Endothelial cell (in vitro differentiated cells): ENCODE measurements around the gene AREL1. TPM values are rescaled to one million over a fixed set of nuclear protein-coding genes. Genes with fewer than 3 reads are reported as not detected.

Source experiments
- DNase-seq: peaks from one replicate; pipeline ENCODE4 v3.0.0; 2021; ENCODE audit warnings: low spot score
- H3K27ac Mint-ChIP-seq: one replicate; pipeline ENCODE4 v1.8.0; 2021; ENCODE audit warnings: mixed read lengths, inconsistent platforms; ENCODE audit not compliant: unreplicated experiment
- H3K27me3 Mint-ChIP-seq: one replicate; pipeline ENCODE4 v1.8.0; 2021; ENCODE audit warnings: mild to moderate bottlenecking, moderate library complexity, mixed read lengths, inconsistent platforms; ENCODE audit not compliant: unreplicated experiment
- H3K36me3 Mint-ChIP-seq: one replicate; pipeline ENCODE4 v1.8.0; 2021; ENCODE audit warnings: mild to moderate bottlenecking, low read depth, mixed read lengths, inconsistent platforms; ENCODE audit not compliant: unreplicated experiment
- H3K4me1 Mint-ChIP-seq: one replicate; pipeline ENCODE4 v1.8.0; 2021; ENCODE audit warnings: mild to moderate bottlenecking, mixed read lengths, inconsistent platforms; ENCODE audit not compliant: unreplicated experiment
- H3K4me3 Mint-ChIP-seq: one replicate; pipeline ENCODE4 v1.8.0; 2021; ENCODE audit warnings: mild to moderate bottlenecking, mixed read lengths, inconsistent platforms; ENCODE audit not compliant: unreplicated experiment
- H3K9me3 Mint-ChIP-seq: one replicate; pipeline ENCODE4 v1.8.0; 2021; ENCODE audit warnings: mixed read lengths, inconsistent platforms; ENCODE audit not compliant: unreplicated experiment
- CTCF ChIP-seq: fragments of 200-600 bp; sonication (generic); IDR thresholded peaks from one replicate; pipeline ENCODE4 v1.5.0; 2021; ENCODE audit warnings: antibody characterized with exemption; ENCODE audit not compliant: unreplicated experiment
- total RNA-seq: library from RNA; stranded (reverse); fragmentation: NEBNext Ultra II Directional; extraction: Animal tissue kit (Norgen Biotek cat#: 25700); gene quantifications from one replicate; pipeline ENCODE4 v1.2.1, GENCODE V29; 2021; ENCODE audit not compliant: unreplicated experiment

The AREL1 gene
- total RNA-seq, 1 donor from 2014 or later: 41.6 TPM

GRCh38 chr14:74622257-74622656 lies 90.6 kb downstream of the AREL1 start:
- Mint-ChIP-seq H3K9me3 (no peaks in the 10 kb centered on the region), H3K27me3 (peaks cover 4% of the 10 kb centered on the region), H3K4me1 (peaks cover 47% of the 10 kb centered on the region), H3K36me3 (no peaks in the 10 kb centered on the region), H3K4me3 (no peak overlapping the region), H3K27ac (no peak overlapping the region)
- no peak for DNase-seq
- no peak for TF ChIP-seq CTCF

- no peaks in the 10 kb centered on the region for H3K9me3 Mint-ChIP-seq
- TF ChIP-seq CTCF: no peak
- no peak for DNase-seq
- peaks cover 51% of the 10 kb centered on the region for H3K4me1 Mint-ChIP-seq
- no peak overlapping the region for H3K4me3 Mint-ChIP-seq
- H3K27me3 Mint-ChIP-seq: peaks cover 4% of the 10 kb centered on the region
- no peaks in the 10 kb centered on the region for H3K36me3 Mint-ChIP-seq
- H3K27ac Mint-ChIP-seq: peak overlapping the region; percentile 89
Observed at GRCh38 chr14:74621556-74621955, 91.3 kb downstream of the AREL1 start.

- peaks cover 5% of the 10 kb centered on the region for H3K27me3 Mint-ChIP-seq
- H3K27ac Mint-ChIP-seq: peak overlapping the region; percentile 89
- H3K4me1 Mint-ChIP-seq: peaks cover 55% of the 10 kb centered on the region
- no peaks in the 10 kb centered on the region for H3K36me3 Mint-ChIP-seq
- H3K9me3 Mint-ChIP-seq: no peaks in the 10 kb centered on the region
- no peak for DNase-seq
- H3K4me3 Mint-ChIP-seq: no peak overlapping the region
- no peak for TF ChIP-seq CTCF
Observed at GRCh38 chr14:74620923-74621322, 92.0 kb downstream of the AREL1 start.

- Mint-ChIP-seq H3K27ac (peak overlapping the region; percentile 89), H3K9me3 (no peaks in the 10 kb centered on the region), H3K36me3 (no peaks in the 10 kb centered on the region), H3K4me1 (peaks cover 55% of the 10 kb centered on the region), H3K27me3 (peaks cover 9% of the 10 kb centered on the region), H3K4me3 (no peak overlapping the region)
- DNase-seq: no peak
- no peak for TF ChIP-seq CTCF
Observed at GRCh38 chr14:74620497-74620921, 92.4 kb downstream of the AREL1 start.

GRCh38 chr14:74619672-74620131 lies 93.2 kb downstream of the AREL1 start:
- Mint-ChIP-seq H3K27ac (peak overlapping the region; percentile 89), H3K27me3 (peaks cover 11% of the 10 kb centered on the region), H3K9me3 (no peaks in the 10 kb centered on the region), H3K4me3 (no peak overlapping the region), H3K36me3 (no peaks in the 10 kb centered on the region), H3K4me1 (peaks cover 55% of the 10 kb centered on the region)
- DNase-seq: no peak
- TF ChIP-seq CTCF: no peak
